ENCODE results near the gene TNFSF11.

TNFSF11 gene, protein sequence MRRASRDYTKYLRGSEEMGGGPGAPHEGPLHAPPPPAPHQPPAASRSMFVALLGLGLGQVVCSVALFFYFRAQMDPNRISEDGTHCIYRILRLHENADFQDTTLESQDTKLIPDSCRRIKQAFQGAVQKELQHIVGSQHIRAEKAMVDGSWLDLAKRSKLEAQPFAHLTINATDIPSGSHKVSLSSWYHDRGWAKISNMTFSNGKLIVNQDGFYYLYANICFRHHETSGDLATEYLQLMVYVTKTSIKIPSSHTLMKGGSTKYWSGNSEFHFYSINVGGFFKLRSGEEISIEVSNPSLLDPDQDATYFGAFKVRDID

DNA sequence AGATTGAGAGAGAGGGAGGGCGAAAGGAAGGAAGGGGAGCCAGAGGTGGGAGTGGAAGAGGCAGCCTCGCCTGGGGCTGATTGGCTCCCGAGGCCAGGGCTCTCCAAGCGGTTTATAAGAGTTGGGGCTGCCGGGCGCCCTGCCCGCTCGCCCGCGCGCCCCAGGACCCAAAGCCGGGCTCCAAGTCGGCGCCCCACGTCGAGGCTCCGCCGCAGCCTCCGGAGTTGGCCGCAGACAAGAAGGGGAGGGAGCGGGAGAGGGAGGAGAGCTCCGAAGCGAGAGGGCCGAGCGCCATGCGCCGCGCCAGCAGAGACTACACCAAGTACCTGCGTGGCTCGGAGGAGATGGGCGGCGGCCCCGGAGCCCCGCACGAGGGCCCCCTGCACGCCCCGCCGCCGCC lies at the start of gene TNFSF11:
TSS of gene TNFSF11 (plus strand) at position 142 of the 400 bp plus-strand sequence. CDS start at position 294, 152 bp downstream.
- FAIRE-seq (no peak), DNase-seq (ENCODE audit: insufficient read length, low spot score) (no peak)
- TF ChIP-seq POLR2A (IDR thresholded peaks at IDR 0.05; ENCODE audit: low read depth, low read length): no peak

DNA sequence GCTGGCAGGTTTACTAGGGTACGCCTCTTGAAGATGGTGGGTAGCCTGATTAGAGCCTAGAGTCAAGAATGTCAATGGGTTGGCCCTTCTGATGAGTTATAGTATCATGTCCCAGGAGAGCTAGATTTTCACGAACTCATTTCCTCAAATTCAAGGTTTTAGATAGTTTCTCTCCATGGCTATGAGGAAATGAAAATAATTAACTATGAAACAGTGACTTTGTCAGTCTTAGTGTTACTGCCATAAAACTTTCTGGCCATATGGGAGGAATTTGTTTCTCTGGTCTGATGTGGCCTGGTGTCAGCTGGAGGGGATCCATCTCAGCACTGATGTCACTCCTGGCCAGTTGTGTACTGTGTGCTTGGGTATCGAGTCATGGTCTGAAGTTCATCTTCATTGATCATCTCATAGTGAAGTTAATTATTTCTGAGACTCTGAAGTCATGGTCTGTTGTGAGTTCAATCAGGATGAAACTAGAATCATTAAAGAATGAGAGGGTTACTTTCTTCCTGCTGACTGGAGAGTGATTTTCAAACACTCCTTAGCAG lies 49.4 kb upstream of the TNFSF11 start:
- DNase-seq (ENCODE audit: insufficient read length, low spot score) (no peak), FAIRE-seq (no peak)
- TF ChIP-seq POLR2A (IDR thresholded peaks at IDR 0.05; ENCODE audit: low read depth, low read length): no peak

DNA sequence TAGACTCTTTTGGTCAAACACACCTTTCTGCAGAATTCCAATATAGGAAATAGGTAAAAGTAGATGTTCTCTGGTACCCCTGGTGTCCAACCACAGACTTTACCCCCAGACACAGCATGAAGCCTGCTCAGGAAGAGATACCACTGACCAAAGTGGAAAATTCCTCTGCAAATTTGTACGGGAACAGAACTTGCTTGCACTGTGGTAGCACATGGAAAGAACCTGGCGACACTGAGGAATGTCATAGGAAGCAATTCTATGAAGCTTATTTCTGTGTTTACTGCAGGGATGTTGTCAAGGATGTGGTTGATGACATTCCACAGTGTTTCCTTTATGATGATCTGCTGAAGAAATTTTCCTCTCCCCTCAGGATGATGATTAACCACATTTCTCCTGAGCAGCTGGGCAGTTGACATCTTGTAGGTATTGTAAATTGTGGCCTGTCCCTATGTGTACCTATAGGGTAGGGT lies 48.9 kb upstream of the TNFSF11 start:
- DNase-seq (ENCODE audit: insufficient read length, low spot score): no peak
- TF ChIP-seq POLR2A (IDR thresholded peaks at IDR 0.05; ENCODE audit: low read depth, low read length): no peak
- no peak for FAIRE-seq

DNA sequence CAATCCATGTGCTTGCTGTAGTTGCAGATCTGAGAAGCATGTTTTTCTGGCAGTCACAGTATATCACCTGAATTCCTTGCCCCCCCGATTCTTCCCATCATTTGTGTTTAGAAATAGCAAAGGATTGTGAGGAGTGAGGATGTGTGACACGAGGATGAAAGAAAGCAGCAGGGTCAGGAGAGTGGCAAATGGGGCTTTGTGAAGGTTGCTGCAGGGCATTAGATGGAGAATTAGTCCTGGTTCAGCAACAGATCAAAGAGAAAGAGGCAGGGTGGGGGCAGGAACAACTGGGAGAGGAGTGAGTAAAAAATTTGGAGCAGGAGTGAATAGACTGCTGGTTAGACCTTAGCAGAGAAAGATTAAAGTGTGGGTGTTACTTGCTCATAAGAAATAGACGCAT lies 47.7 kb upstream of the TNFSF11 start:
- FAIRE-seq: no peak
- no peak for TF ChIP-seq POLR2A (IDR thresholded peaks at IDR 0.05; ENCODE audit: low read depth, low read length)
- no peak for DNase-seq (ENCODE audit: insufficient read length, low spot score)

DNA sequence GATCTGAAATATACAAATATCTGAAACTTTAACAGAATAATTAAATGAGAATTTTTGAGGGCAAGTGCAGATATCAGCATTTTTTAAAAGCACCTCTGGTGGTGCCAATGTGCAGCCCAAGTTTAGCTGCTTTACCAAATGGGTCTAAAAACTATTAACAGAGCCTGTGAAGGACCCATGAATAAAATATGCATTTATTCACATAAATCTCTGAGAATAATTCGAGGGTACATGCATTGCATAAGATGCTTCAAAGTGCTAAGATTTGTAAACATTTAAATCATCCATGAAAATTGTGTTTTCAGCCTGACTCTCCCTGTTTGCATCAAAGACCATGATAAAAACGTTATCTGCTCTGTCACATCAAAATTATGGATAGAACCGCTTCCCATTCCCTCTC lies 47.1 kb upstream of the TNFSF11 start:
- DNase-seq (ENCODE audit: insufficient read length, low spot score) (no peak), FAIRE-seq (no peak)
- no peak for TF ChIP-seq POLR2A (IDR thresholded peaks at IDR 0.05; ENCODE audit: low read depth, low read length)

DNA sequence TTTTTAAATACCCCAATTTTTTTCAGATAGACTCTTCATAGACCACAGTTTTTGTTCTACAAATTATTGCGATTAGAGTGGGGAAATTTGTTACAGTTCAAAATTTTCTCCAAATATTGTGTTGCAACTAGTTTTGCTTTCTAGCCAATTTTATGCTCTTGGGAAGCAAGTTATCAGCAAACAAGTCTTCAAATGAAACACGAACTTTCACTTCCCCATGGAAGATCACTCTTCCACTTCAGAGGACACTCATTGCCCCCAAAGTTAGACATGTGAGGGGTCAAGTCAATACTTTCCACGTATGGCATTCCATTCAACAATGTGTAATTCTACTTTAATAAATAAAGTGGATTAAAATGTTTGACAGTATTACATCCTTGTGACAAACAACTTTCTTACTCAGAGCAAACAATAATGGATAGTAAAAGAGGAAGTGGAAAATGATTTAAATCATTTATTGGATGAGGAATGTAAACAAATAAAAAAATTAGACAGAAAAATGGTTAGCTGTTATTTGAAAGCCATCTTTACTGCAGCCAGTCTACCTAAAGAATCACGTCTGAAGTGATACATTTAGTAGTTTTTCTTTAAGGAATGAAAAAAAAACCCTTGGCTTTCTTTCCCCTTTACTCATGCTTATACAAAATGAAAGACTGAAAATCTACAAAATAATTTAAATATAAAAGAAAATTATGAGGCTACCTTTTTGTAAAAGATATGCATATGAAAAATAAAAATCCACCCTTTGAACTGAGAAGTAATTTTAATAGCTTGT lies 41.2 kb upstream of the TNFSF11 start:
- FAIRE-seq: no peak
- no peak for DNase-seq (ENCODE audit: insufficient read length, low spot score)
- TF ChIP-seq POLR2A (IDR thresholded peaks at IDR 0.05; ENCODE audit: low read depth, low read length): no peak

DNA sequence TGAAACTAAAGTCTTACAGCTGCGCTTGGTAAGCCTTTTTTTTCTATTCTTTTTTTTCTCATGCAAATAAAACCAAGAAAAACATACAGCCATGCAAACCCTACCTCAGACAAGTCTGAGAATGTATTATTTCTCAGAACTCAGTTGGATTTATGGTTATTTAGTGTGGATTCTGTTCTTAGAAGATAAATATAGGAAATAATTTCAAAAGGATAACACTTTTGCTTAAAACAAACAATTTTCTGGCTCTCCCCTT lies 40.7 kb upstream of the TNFSF11 start:
- TF ChIP-seq POLR2A (IDR thresholded peaks at IDR 0.05; ENCODE audit: low read depth, low read length): no peak
- no peak for FAIRE-seq
- no peak for DNase-seq (ENCODE audit: insufficient read length, low spot score)

DNA sequence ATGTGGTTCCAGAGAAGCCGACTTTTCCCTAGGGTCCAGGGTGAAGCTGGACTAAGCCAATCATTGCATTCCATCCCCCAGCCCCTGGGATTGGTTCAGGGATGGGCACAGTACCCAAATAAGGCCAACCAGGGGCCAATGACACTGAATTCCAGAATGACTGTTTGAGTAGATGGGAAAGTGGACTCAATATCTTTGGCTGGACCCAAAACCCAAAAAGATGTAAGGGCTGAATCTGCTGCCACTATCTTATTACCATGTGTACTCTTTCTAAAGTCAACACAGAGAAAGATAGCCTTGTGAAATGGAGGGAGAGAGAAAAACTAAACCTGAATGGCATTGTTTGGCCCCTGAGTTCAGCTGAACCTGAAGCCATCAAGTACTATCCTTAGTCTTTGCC lies 39.2 kb upstream of the TNFSF11 start:
- no peak for TF ChIP-seq POLR2A (IDR thresholded peaks at IDR 0.05; ENCODE audit: low read depth, low read length)
- FAIRE-seq (no peak), DNase-seq (ENCODE audit: insufficient read length, low spot score) (no peak)

DNA sequence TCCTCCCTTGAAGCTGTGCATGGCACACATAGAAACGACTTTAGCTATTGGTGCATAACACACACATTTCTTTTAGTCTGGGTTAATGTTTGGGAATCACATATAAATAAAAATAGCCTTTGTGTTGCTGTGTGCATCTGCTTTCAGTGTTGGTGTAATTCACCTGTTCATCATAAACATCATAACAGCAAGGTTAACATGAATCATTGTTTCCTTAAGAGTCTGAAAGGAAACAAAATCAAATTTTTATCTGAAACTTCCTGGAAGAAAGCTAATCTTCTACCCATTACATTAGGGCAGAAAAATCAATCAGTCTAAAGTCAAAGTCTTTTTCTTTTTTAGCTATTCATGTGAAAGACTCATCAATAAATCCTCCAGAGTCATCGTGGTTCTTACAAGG lies 35.0 kb upstream of the TNFSF11 start:
- TF ChIP-seq POLR2A (IDR thresholded peaks at IDR 0.05; ENCODE audit: low read depth, low read length): no peak
- FAIRE-seq (no peak), DNase-seq (ENCODE audit: insufficient read length, low spot score) (no peak)

DNA sequence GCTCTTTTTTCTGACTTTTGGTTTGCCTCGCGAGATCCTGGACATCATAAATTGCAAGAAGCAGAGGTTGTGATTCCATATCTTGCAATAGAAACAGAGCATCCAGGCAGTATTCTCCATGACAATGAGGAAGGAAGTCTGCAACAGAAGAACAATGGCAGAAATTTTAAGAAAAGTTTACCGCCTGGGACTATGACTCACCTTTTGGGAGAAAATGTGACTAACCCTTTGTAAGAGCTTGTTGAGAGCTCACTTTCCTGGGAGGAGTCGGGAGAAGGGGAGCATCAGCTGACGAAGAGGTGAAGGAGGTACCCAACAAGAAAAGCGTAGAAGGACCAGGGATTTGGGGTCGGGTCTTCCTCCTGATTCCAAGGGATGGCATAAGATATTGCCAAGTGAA lies 34.3 kb upstream of the TNFSF11 start:
- TF ChIP-seq POLR2A (IDR thresholded peaks at IDR 0.05; ENCODE audit: low read depth, low read length): no peak
- DNase-seq (ENCODE audit: insufficient read length, low spot score) (peak; percentile 9), FAIRE-seq (no peak)

DNA sequence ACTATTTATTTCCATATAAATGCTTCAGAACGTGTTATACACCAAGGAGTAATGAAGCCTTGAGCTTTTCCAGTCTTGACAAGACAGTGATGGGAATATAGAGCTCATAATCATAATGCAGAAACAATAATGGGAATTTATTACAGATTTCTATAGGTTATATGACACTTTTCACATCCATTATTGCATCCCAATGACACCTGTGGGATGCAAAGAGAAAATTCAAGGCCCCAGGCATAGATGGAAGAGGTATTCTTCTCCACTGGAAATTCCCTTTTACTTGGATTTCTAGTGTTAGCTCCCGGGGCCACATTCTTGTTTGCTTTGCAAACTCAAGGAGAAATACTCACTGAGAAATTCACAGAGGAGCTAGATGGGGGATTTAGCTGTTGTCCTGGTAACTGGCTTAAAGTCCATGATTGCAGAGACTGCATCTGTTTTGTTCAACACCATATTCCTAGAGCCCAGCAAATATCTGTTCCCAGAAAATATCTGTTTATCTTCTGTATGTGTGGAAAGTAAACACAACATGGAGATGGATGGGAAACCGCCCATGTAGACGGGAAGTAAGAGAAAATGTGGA lies 30.6 kb upstream of the TNFSF11 start:
- DNase-seq (ENCODE audit: insufficient read length, low spot score) (no peak), FAIRE-seq (no peak)
- no peak for TF ChIP-seq POLR2A (IDR thresholded peaks at IDR 0.05; ENCODE audit: low read depth, low read length)

DNA sequence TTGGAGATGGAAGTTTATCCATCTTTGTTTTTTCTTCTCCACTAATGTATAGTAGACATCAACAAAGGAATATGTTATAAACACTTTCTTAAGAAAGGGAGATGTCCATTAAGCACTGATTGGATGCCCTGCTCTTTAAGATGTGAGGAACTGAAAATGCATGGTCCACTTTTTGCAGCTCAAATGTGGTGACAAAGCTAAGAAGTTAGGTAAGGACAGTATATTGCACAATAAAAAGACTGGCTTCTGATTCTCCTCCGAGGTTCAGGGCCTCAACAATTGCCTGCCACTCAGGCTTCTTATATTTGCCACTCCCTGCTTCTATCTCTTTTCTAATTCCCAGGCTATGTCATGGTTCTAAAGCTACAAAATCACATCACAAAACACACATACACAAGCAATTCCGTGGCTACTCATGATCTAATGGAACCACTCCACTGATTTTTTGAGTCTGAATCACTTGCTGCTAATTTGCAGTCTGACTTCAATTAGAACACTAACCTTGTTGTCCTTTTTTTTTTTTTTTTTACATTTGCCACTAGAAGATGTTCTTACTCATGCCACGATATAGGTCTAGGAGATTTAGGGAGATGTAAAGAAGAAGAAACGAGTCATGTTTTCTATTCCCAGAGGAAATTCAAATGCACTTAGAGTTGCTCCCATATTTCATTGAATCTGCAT lies 29.6 kb upstream of the TNFSF11 start:
- TF ChIP-seq POLR2A (IDR thresholded peaks at IDR 0.05; ENCODE audit: low read depth, low read length): no peak
- DNase-seq (ENCODE audit: insufficient read length, low spot score): no peak
- FAIRE-seq: no peak

DNA sequence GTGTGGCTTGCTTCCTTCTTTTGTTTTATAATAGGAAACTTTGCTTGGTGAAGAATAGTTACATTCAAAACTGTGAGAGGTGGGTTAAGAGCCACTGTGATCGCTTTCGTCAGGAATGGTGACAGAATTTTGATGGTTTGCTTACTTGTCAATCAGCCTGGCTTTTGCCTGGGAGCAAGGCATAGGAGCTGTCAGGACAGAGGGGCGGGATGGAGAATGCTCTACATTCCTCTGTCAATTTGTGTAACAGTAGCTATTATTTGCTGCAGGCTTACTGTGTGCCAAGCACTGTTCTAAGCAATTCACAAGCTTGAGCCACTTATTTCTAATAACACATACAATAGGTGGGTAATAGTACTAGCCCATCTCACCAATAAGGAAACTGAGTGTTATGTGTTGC lies 28.1 kb upstream of the TNFSF11 start:
- DNase-seq (ENCODE audit: insufficient read length, low spot score) (no peak), FAIRE-seq (no peak)
- TF ChIP-seq POLR2A (IDR thresholded peaks at IDR 0.05; ENCODE audit: low read depth, low read length): no peak

DNA sequence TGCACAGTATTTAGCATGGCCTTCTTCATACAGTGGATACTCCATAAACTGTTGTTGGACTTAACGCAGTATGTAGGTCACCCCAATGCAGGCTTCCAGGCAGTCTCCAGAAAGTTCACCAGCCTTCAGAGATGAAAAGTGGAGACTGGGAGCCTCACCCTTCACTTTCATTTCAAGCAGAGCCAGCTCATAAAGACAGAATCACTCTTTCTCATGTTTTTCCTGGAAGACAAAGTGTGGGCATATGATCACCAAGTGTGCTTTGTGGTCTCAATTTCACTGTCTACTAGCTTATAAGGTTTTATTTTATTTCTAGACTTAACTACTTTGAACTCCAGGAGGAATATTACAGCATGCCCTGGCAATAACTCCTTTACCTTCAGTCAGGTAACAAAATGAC lies 26.3 kb upstream of the TNFSF11 start:
- FAIRE-seq (no peak), DNase-seq (ENCODE audit: insufficient read length, low spot score) (no peak)
- no peak for TF ChIP-seq POLR2A (IDR thresholded peaks at IDR 0.05; ENCODE audit: low read depth, low read length)

Measured in H54 (cell line).